HL-60 (cell line): Measurements from ENCODE around the gene CD44.

Experiments
- DNase-seq, 2 experiments: peaks; one replicate each; pipeline ENCODE4 v3.0.0-alpha.2; 2010 to 2020; ENCODE audit warnings: low read depth in 1 of 2, low spot score in 1 of 2
- H3K27ac ChIP-seq: fragments of 250-450 bp; sonication (Bioruptor Pico); replicated peaks from 2 replicates; pipeline ENCODE4 v1.5.1; 2020; ENCODE audit warnings: mild to moderate bottlenecking, moderate library complexity
- H3K27me3 ChIP-seq: fragments of 250-450 bp; sonication (Bioruptor Pico); 2 replicates; pipeline ENCODE4 v1.5.1; 2021; ENCODE audit warnings: mild to moderate bottlenecking, moderate library complexity; ENCODE audit not compliant: insufficient read depth, poor library complexity, severe bottlenecking
- H3K4me3 ChIP-seq: replicated peaks from 2 replicates; pipeline ENCODE4 v1.5.1; 2011; ENCODE audit warnings: mild to moderate bottlenecking, control low read depth, low read length; ENCODE audit not compliant: insufficient read depth
- GABPA ChIP-seq: IDR thresholded peaks from 2 replicates; pipeline ENCODE4 v1.6.1; 2012; ENCODE audit warnings: low read depth
- POLR2AphosphoS5 ChIP-seq: IDR thresholded peaks from 2 replicates; pipeline ENCODE4 v1.6.1; 2012; ENCODE audit warnings: low read depth
- SPI1 ChIP-seq: IDR thresholded peaks from 2 replicates; pipeline ENCODE4 v1.6.1; 2012; ENCODE audit warnings: low read depth, mild to moderate bottlenecking, borderline replicate concordance
- TF ChIP-seq, protein P1 (sequence below): IDR thresholded peaks from one replicate; pipeline ENCODE4 v1.5.1; 2011; ENCODE audit warnings: low read length, control low read depth, inconsistent platforms; ENCODE audit not compliant: insufficient read depth
- TF ChIP-seq, protein P2 (sequence below): IDR thresholded peaks from 2 replicates; pipeline ENCODE4 v1.6.1; 2012; ENCODE audit warnings: low read depth; ENCODE audit not compliant: insufficient replicate concordance

CD44 gene

DNA sequence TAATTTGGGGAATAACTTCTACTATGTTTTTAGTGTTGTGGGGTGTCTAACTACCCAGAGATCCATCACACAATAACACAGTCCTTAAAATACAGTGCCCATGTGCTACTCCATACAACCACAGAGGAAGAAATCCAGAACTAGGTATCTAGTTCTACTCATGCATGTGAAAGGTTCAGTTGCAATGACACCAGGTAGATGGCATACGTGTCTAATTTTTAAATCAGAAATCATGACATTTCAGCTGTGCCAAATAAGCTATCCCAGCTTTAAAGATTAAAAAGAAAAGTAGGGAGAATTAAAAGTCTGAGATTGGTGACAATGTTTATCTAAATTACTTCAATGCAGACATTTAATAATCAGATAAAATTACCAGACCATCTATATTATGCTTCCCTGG is 122.2 kb downstream of the CD44 start:
- TF ChIP-seq, protein P1, sequence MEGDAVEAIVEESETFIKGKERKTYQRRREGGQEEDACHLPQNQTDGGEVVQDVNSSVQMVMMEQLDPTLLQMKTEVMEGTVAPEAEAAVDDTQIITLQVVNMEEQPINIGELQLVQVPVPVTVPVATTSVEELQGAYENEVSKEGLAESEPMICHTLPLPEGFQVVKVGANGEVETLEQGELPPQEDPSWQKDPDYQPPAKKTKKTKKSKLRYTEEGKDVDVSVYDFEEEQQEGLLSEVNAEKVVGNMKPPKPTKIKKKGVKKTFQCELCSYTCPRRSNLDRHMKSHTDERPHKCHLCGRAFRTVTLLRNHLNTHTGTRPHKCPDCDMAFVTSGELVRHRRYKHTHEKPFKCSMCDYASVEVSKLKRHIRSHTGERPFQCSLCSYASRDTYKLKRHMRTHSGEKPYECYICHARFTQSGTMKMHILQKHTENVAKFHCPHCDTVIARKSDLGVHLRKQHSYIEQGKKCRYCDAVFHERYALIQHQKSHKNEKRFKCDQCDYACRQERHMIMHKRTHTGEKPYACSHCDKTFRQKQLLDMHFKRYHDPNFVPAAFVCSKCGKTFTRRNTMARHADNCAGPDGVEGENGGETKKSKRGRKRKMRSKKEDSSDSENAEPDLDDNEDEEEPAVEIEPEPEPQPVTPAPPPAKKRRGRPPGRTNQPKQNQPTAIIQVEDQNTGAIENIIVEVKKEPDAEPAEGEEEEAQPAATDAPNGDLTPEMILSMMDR = no peak
- TF ChIP-seq GABPA = no peak
- no peak for TF ChIP-seq SPI1
- no peak for TF ChIP-seq POLR2AphosphoS5
- TF ChIP-seq, protein P2, sequence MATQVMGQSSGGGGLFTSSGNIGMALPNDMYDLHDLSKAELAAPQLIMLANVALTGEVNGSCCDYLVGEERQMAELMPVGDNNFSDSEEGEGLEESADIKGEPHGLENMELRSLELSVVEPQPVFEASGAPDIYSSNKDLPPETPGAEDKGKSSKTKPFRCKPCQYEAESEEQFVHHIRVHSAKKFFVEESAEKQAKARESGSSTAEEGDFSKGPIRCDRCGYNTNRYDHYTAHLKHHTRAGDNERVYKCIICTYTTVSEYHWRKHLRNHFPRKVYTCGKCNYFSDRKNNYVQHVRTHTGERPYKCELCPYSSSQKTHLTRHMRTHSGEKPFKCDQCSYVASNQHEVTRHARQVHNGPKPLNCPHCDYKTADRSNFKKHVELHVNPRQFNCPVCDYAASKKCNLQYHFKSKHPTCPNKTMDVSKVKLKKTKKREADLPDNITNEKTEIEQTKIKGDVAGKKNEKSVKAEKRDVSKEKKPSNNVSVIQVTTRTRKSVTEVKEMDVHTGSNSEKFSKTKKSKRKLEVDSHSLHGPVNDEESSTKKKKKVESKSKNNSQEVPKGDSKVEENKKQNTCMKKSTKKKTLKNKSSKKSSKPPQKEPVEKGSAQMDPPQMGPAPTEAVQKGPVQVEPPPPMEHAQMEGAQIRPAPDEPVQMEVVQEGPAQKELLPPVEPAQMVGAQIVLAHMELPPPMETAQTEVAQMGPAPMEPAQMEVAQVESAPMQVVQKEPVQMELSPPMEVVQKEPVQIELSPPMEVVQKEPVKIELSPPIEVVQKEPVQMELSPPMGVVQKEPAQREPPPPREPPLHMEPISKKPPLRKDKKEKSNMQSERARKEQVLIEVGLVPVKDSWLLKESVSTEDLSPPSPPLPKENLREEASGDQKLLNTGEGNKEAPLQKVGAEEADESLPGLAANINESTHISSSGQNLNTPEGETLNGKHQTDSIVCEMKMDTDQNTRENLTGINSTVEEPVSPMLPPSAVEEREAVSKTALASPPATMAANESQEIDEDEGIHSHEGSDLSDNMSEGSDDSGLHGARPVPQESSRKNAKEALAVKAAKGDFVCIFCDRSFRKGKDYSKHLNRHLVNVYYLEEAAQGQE = no peak
- no peak for DNase-seq
- no peaks in the 10 kb centered on the region for H3K27me3 ChIP-seq
- no peak overlapping the region for H3K4me3 ChIP-seq
- H3K27ac ChIP-seq = no peak overlapping the region

DNA sequence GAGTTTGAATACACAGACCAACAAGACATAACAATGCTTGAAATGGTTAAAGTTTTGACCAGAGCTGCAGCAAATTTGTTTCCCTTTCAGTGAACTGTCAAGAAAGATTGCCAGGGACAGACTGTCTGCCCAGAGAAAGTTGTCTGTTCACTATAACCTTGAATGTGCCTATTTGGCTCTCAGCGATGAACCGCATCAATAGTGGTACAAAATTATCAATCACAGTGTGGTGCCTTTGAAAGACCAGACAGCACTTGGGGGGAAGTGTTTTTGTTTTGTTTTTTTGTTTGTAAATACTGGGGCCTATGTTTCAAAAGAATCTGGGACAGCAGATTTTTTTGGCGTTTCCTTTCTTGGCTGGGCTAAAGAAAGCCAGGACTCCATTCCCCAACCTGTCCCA is 123.1 kb downstream of the CD44 start:
- TF ChIP-seq SPI1 = no peak
- TF ChIP-seq GABPA = no peak
- TF ChIP-seq, protein P1 = no peak
- TF ChIP-seq, protein P2 = no peak
- DNase-seq = no peak
- Histone ChIP-seq H3K27ac (no peak overlapping the region), H3K27me3 (no peaks in the 10 kb centered on the region), H3K4me3 (no peak overlapping the region)

DNA sequence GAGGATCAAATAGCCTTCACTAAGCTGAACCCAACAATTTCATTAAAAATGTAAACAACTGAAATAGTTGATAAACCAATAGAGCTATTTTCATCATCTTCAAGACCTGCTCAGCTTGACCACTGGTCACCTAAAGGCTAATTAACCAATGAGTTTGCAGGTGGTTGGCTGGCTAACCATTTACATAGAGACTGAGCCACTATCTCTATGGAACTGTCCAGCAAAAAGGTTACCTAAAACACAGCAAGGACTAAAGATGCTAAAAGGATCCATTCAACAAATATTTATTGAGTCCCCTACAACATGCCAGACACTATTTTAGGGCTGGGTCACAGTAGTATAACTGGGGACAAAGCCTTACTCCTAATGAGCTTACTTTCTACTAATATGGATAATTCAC is 123.8 kb downstream of the CD44 start:
- no peak overlapping the region for H3K4me3 ChIP-seq
- TF ChIP-seq GABPA = no peak
- TF ChIP-seq, protein P2 = peak; percentile 79
- TF ChIP-seq, protein P1 = no peak
- TF ChIP-seq SPI1 = no peak
- TF ChIP-seq POLR2AphosphoS5 = no peak
- H3K27me3 ChIP-seq = no peaks in the 10 kb centered on the region
- DNase-seq = no peak
- no peak overlapping the region for H3K27ac ChIP-seq
